Measurements from ENCODE around the gene PAOX. TPM values are rescaled to one million over a fixed set of nuclear protein-coding genes. Genes with fewer than 3 reads are reported as not detected.
A peak's percentile ranks its signal among the peaks of the same experiment; 100 is the strongest.

The PAOX gene
- total and polyA plus RNA-seq, 9 of the 15 experiments (the other 6 are each of a cell fraction or from before 2014, with no cell fraction given): 0.80 to 6.4 (median 2.6) TPM

DNA sequence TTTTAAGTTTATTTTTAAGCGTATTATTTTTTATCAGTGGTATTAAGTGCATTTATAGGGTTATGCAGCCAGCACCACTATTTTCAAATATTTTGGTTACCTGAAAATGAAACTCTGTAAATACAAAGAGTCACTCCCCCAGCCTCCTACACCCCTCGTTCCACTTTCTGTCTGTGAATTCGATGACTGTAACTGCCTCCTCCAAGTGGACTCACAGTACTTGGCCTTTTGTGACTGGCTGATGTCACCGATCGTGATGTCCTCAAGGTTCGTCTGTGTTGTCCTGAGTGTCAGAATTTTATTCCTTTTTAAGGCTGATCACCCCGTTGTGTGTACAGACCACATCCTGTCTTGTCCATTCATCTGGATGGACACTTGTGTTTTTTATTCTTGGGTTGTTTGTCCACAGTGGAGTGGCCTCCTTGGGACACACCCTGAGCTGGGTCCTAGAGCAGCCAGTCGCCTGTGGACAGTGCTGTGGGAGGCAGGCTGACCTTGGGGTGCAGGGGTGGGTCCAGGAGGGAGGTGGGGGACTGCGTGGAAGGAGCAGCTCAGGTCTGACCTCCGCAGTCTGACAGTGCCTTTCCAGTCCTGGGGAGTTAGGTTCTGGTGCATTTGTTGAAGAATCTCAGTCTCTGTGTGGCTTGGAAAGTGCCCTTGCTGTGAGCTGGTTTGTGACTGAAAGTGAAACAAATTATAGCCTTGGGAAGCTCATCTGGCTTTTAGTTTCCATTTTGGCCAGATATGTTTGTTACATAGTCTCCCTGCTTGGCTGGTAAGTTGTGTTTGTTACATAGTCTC, 21.8 kb downstream of the PAOX start:
- 75% methylated on average over 7 of the region's 10 CpGs for WGBS (ENCODE audit: insufficient coverage, low coverage, missing lambda C conversion rate)
- Histone ChIP-seq H3K4me3 (no peak overlapping the region), H3K9me3 (replicated peaks; ENCODE audit: control insufficient read depth, insufficient read depth, low read depth, low read length) (no peaks in the 10 kb centered on the region), H3K9me1 (ENCODE audit: control insufficient read depth, insufficient read depth, low read length) (no peaks in the 10 kb centered on the region), H3K27ac (ENCODE audit: extremely low read depth, low read depth, low read length) (no peak overlapping the region), H3K4me1 (replicated peaks in 1 of 2; ENCODE audit: control insufficient read depth in 2 of 2, insufficient read depth in 2 of 2, low read length in 2 of 2) (peaks cover under 1 to 11% of the 10 kb centered on the region in 2 experiments; a peak in 3 of 5 replicates), H3K9ac (ENCODE audit: insufficient read depth in 1 of 2, low read depth in 2 of 2, low read length in 2 of 2) (no peak overlapping the region), H3K36me3 (ENCODE audit: control insufficient read depth, insufficient read depth, low read length) (peaks cover 56% of the 10 kb centered on the region; the same call in 2 of the 3 replicates), H3K79me2 (ENCODE audit: control insufficient read depth, insufficient read depth, low read length) (peaks cover 6% of the 10 kb centered on the region), H3K4me2 (ENCODE audit: insufficient read depth, low read length) (no peak overlapping the region), H4K20me1 (replicated peaks; ENCODE audit: control insufficient read depth, insufficient read depth, low read length) (no peaks in the 10 kb centered on the region), H3K27me3 (ENCODE audit: control insufficient read depth in 2 of 2, insufficient read depth in 2 of 2, low read length in 2 of 2) (no peaks in the 10 kb centered on the region), H2AFZ (ENCODE audit: low read depth, low read length) (no peak overlapping the region)
- no TSS peak for BruUV-seq (replicated peaks)
- ChIA-PET POLR2A (interaction anchor here (1.2 kb wide), 1 partner anchor 12 kb away, joined by 6 read pairs; no protein-coding TSS in a partner anchor), CTCF (ENCODE audit: low intra/inter-chr PET ratio) (no interaction called here)
- intact Hi-C loops (cut with micrococcal nuclease): no loop called here
- in situ Hi-C loops (cut with MboI): no loop called here
- FAIRE-seq (peak; percentile 80), ATAC-seq (peak; percentile 28; the same call in 2 of the 3 replicates), DNase-seq (ENCODE audit: extremely low read depth in 1 of 4, low spot score in 3 of 4) (no peak)
- no peak for TF ChIP-seq GABPB2 (CRISPR knock-in tag; conservative IDR thresholded peaks at IDR 0.05)
- TF ChIP-seq TCFL5 (CRISPR knock-in tag; conservative IDR thresholded peaks at IDR 0.05): no peak
- no peak for TF ChIP-seq ILF3 (IDR thresholded peaks at IDR 0.05; ENCODE audit: borderline replicate concordance)
- no peak for TF ChIP-seq ZNF274 (IDR thresholded peaks at IDR 0.05; ENCODE audit: borderline replicate concordance, low read depth, low read length)
- TF ChIP-seq, protein P1, sequence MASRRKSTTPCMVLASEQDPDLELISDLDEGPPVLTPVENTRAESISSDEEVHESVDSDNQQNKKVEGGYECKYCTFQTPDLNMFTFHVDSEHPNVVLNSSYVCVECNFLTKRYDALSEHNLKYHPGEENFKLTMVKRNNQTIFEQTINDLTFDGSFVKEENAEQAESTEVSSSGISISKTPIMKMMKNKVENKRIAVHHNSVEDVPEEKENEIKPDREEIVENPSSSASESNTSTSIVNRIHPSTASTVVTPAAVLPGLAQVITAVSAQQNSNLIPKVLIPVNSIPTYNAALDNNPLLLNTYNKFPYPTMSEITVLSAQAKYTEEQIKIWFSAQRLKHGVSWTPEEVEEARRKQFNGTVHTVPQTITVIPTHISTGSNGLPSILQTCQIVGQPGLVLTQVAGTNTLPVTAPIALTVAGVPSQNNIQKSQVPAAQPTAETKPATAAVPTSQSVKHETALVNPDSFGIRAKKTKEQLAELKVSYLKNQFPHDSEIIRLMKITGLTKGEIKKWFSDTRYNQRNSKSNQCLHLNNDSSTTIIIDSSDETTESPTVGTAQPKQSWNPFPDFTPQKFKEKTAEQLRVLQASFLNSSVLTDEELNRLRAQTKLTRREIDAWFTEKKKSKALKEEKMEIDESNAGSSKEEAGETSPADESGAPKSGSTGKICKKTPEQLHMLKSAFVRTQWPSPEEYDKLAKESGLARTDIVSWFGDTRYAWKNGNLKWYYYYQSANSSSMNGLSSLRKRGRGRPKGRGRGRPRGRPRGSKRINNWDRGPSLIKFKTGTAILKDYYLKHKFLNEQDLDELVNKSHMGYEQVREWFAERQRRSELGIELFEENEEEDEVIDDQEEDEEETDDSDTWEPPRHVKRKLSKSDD (conservative IDR thresholded peaks at IDR 0.05; ENCODE audit: low read length): no peak
- TF ChIP-seq NR2C2 (CRISPR knock-in tag; IDR thresholded peaks at IDR 0.05): no peak
- no peak for TF ChIP-seq NR2C2 (tag; IDR thresholded peaks at IDR 0.05)
- TF ChIP-seq, protein P2, sequence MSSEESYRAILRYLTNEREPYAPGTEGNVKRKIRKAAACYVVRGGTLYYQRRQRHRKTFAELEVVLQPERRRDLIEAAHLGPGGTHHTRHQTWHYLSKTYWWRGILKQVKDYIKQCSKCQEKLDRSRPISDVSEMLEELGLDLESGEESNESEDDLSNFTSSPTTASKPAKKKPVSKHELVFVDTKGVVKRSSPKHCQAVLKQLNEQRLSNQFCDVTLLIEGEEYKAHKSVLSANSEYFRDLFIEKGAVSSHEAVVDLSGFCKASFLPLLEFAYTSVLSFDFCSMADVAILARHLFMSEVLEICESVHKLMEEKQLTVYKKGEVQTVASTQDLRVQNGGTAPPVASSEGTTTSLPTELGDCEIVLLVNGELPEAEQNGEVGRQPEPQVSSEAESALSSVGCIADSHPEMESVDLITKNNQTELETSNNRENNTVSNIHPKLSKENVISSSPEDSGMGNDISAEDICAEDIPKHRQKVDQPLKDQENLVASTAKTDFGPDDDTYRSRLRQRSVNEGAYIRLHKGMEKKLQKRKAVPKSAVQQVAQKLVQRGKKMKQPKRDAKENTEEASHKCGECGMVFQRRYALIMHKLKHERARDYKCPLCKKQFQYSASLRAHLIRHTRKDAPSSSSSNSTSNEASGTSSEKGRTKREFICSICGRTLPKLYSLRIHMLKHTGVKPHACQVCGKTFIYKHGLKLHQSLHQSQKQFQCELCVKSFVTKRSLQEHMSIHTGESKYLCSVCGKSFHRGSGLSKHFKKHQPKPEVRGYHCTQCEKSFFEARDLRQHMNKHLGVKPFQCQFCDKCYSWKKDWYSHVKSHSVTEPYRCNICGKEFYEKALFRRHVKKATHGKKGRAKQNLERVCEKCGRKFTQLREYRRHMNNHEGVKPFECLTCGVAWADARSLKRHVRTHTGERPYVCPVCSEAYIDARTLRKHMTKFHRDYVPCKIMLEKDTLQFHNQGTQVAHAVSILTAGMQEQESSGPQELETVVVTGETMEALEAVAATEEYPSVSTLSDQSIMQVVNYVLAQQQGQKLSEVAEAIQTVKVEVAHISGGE (CRISPR knock-in tag; IDR thresholded peaks at IDR 0.05): no peak
- TF ChIP-seq ARID1B (IDR thresholded peaks at IDR 0.05): no peak
- TF ChIP-seq ZFP91 (CRISPR knock-in tag; IDR thresholded peaks at IDR 0.05): no peak
- TF ChIP-seq RBM17 (IDR thresholded peaks at IDR 0.05; ENCODE audit: borderline replicate concordance, low read depth, low read length): no peak

All from K562 (cell line).